A549 (cell line): ENCODE data around the gene EEFSEC. TPM values are rescaled to one million over a fixed set of nuclear protein-coding genes. Genes with fewer than 3 reads are reported as not detected.

Source experiments
- ATAC-seq, 2 experiments: fragments of 200-7000 bp in 1 of 2; fragments of >200 bp in 1 of 2; cut with Nextera tagmentation in 1 of 2; cut with Tn5 transposase in 1 of 2; 3 replicates each; pipeline versions ENCODE4 v1.8.0 to v1.9.1; 2018 to 2020; ENCODE audit warnings: mild to moderate bottlenecking in 1 of 2, moderate library complexity in 1 of 2
- CTCF ChIA-PET: fragments of 300-600 bp; sonication (Branson Sonifier 250); formaldehyde crosslinking; extraction: SDS; loops from one replicate; lab custom pipeline; 2021; ENCODE audit warnings: antibody characterized with exemption, inconsistent platforms; lab: Yijun Ruan, JAX
- POLR2A ChIA-PET: fragments of 350-600 bp; formaldehyde crosslinking; extraction: SDS; loops from one replicate; lab custom pipeline; 2021; ENCODE audit warnings: antibody characterized with exemption, inconsistent platforms; lab: Yijun Ruan, JAX
- DNase-seq, 2 experiments: peaks; one replicate each; pipeline versions ENCODE4 v3.0.0 to v3.0.0-alpha.2; 2011 to 2016; ENCODE audit warnings: low read depth in 1 of 2, low spot score in 1 of 2
- FAIRE-seq: peaks from 2 replicates; lab custom pipeline; 2011; peaks lifted over from hg19 to GRCh38; lab: Jason Lieb, UNC
- H3K27ac ChIP-seq, 2 experiments: fragments of >200 bp; sonication (Bioruptor Twin); formaldehyde crosslinking; 3 replicates each; pipeline ENCODE4 v1.5.1; 2016 to 2017
- H3K4me1 ChIP-seq: fragments of >200 bp; sonication (Bioruptor Twin); formaldehyde crosslinking; 3 replicates; pipeline ENCODE4 v1.6.1; 2016
- H3K4me2 ChIP-seq: fragments of >200 bp; sonication (Bioruptor Twin); formaldehyde crosslinking; 3 replicates; pipeline ENCODE4 v1.6.1; 2016
- H3K4me3 ChIP-seq: fragments of >200 bp; sonication (Bioruptor Twin); formaldehyde crosslinking; 3 replicates; pipeline ENCODE4 v1.5.1; 2016
- H3K9me3 ChIP-seq: fragments of >200 bp; sonication (Bioruptor Twin); formaldehyde crosslinking; 3 replicates; pipeline ENCODE4 v1.6.1; 2016
- BCL3 ChIP-seq: fragments of >200 bp; sonication (Bioruptor Twin); formaldehyde crosslinking; IDR thresholded peaks from 3 replicates; pipeline ENCODE4 v1.6.1; 2016
- CBX2 ChIP-seq: fragments of 200-600 bp; sonication (generic); IDR thresholded peaks from 2 replicates; pipeline ENCODE4 v1.6.1; 2016; ENCODE audit warnings: low read depth, mild to moderate bottlenecking, borderline replicate concordance
- ELK1 ChIP-seq: fragments of 150-350 bp; IDR thresholded peaks from 2 replicates; pipeline ENCODE4 v1.6.1; 2014; ENCODE audit warnings: low read depth, mild to moderate bottlenecking, low read length
- EP300 ChIP-seq, 2 experiments: fragments of >200 bp; sonication (Bioruptor Twin); formaldehyde crosslinking; IDR thresholded peaks; 2 replicates in 1 of 2; 3 replicates in 1 of 2; pipeline ENCODE4 v1.6.1; 2016 to 2017
- ESRRA ChIP-seq: fragments of 150-350 bp; IDR thresholded peaks from 2 replicates; pipeline ENCODE4 v1.6.1; 2014; ENCODE audit warnings: mild to moderate bottlenecking, low read length, borderline replicate concordance
- FOSL2 ChIP-seq, 2 experiments: fragments of 450-650 bp in 1 of 2; fragments of >200 bp in 1 of 2; sonication (Bioruptor Twin) in 1 of 2; formaldehyde crosslinking; IDR thresholded peaks; 2 replicates each; pipeline versions ENCODE4 v1.5.0 to v1.6.1; 2016 to 2020; ENCODE audit warnings: mild to moderate bottlenecking in 1 of 2, moderate library complexity in 1 of 2
- FOXS1 ChIP-seq: fragments of 250-450 bp; sonication (Bioruptor Pico); IDR thresholded peaks from 2 replicates; pipeline ENCODE4 v1.5.0; 2020; ENCODE audit warnings: mild to moderate bottlenecking, moderate library complexity
- HOXA7 ChIP-seq: fragments of 250-450 bp; sonication (Bioruptor Pico); IDR thresholded peaks from 2 replicates; pipeline ENCODE4 v1.5.0; 2020; ENCODE audit warnings: mild to moderate bottlenecking, moderate library complexity
- HOXB13 ChIP-seq: fragments of 250-450 bp; sonication (Bioruptor Pico); IDR thresholded peaks from 2 replicates; pipeline ENCODE4 v1.5.0; 2020; ENCODE audit warnings: low read depth, mild to moderate bottlenecking, moderate library complexity
- HOXB5 ChIP-seq: fragments of 250-450 bp; sonication (Bioruptor Pico); IDR thresholded peaks from 2 replicates; pipeline ENCODE4 v1.5.0; 2020; ENCODE audit warnings: mild to moderate bottlenecking, moderate library complexity
- JUN ChIP-seq, 2 experiments: fragments of >200 bp; sonication (Bioruptor Twin); formaldehyde crosslinking; IDR thresholded peaks; 2 replicates in 1 of 2; 3 replicates in 1 of 2; pipeline ENCODE4 v1.6.1; 2016 to 2017
- KDM1A ChIP-seq: fragments of 200-600 bp; sonication (generic); IDR thresholded peaks from 2 replicates; pipeline ENCODE4 v1.6.1; 2016; ENCODE audit warnings: low read depth, mild to moderate bottlenecking
- PHF8 ChIP-seq: fragments of 200-600 bp; sonication (generic); IDR thresholded peaks from 2 replicates; pipeline ENCODE4 v1.6.1; 2016; ENCODE audit warnings: low read depth, mild to moderate bottlenecking, antibody characterized with exemption, moderate library complexity, borderline replicate concordance
- RAD21 ChIP-seq, 2 experiments: fragments of >200 bp in 1 of 2; sonication (Bioruptor Twin) in 1 of 2; formaldehyde crosslinking in 1 of 2; IDR thresholded peaks in 1 of 2; conservative IDR thresholded peaks in 1 of 2; 2 replicates in 1 of 2; 3 replicates in 1 of 2; pipeline ENCODE4 v1.6.1; 2012 to 2018; ENCODE audit warnings: inconsistent platforms in 1 of 2
- REST ChIP-seq: fragments of 200-600 bp; sonication (generic); IDR thresholded peaks from 2 replicates; pipeline ENCODE4 v1.6.1; 2016; ENCODE audit warnings: antibody characterized with exemption, mild to moderate bottlenecking, moderate library complexity
- RFX5 ChIP-seq: fragments of 450-650 bp; IDR thresholded peaks from 2 replicates; pipeline ENCODE4 v1.7.1; 2014; ENCODE audit warnings: antibody characterized with exemption, mild to moderate bottlenecking, moderate library complexity
- RNF2 ChIP-seq: fragments of 200-600 bp; sonication (generic); IDR thresholded peaks from 2 replicates; pipeline ENCODE4 v1.6.1; 2016; ENCODE audit warnings: low read depth, mild to moderate bottlenecking, antibody characterized with exemption, moderate library complexity, borderline replicate concordance
- TFCP2L1 ChIP-seq: fragments of 250-450 bp; sonication (Bioruptor Pico); IDR thresholded peaks from 2 replicates; pipeline ENCODE4 v1.5.0; 2021; ENCODE audit warnings: mild to moderate bottlenecking
- USF2 ChIP-seq: fragments of 450-650 bp; IDR thresholded peaks from 2 replicates; pipeline ENCODE4 v1.6.1; 2014; ENCODE audit warnings: antibody characterized with exemption
- WGBS: methylation state at CpG from one replicate; pipeline ENCODE4 v1.1.6; 2017; ENCODE audit errors: missing lambda C conversion rate; 5-methylcytosine and 5-hydroxymethylcytosine counted together
- polyA plus RNA-seq, 4 experiments: library from polyadenylated mRNA; depleted of rRNA in 3 of 4; stranded (reverse); fragments of >200 nt; fragmentation: RNase III in 1 of 4; extraction: RNeasy Plus Mini Kit Qiagen cat#74134 plus additional on column Dnase treatment in 1 of 4; gene quantifications; 2 replicates in 3 of 4; 3 replicates in 1 of 4; pipeline ENCODE4 v1.2.3, GENCODE V29; 2011 to 2017

EEFSEC gene
- polyA plus RNA-seq, 2 of the 4 experiments (the other 2 are of a cell fraction), result 6.9 to 7.3 TPM

- CTCF ChIA-PET, result interaction anchor here (0.8 kb wide), 1 partner anchor 19 kb away, joined by 3 read pairs; no protein-coding TSS in a partner anchor
- 100% methylated on average over 3 of the region's 7 CpGs for WGBS
- no peak for DNase-seq
- POLR2A ChIA-PET, result no interaction called here
- no peak overlapping the region for H3K4me3 ChIP-seq
- H3K4me2 ChIP-seq, result no peak overlapping the region
- TF ChIP-seq JUN (IDR thresholded peaks at IDR 0.05) (no peak), BCL3 (no peak), FOSL2 (IDR thresholded peaks at IDR 0.05) (no peak), FOSL2 (CRISPR knock-in tag; IDR thresholded peaks at IDR 0.05) (no peak), RAD21 (conservative IDR thresholded peaks at IDR 0.05 in 1 of 2, IDR thresholded peaks at IDR 0.05 in 1 of 2) (no peak)
- no peaks in the 10 kb centered on the region for H3K9me3 ChIP-seq
- no peak for ATAC-seq
- H3K27ac ChIP-seq, result no peak overlapping the region
- no peak for FAIRE-seq
- H3K4me1 ChIP-seq, result no peaks in the 10 kb centered on the region
These were observed 254.0 kb downstream of the EEFSEC start for GRCh38 chr3:128407247-128407646.

- Histone ChIP-seq H3K27ac (no peak overlapping the region), H3K4me2 (no peak overlapping the region), H3K4me3 (no peak overlapping the region), H3K4me1 (no peaks in the 10 kb centered on the region), H3K9me3 (no peaks in the 10 kb centered on the region)
- ChIA-PET POLR2A (no interaction called here), CTCF (interaction anchor here (1.7 kb wide), 1 partner anchor 39 kb away, joined by 3 read pairs; no protein-coding TSS in a partner anchor)
- FAIRE-seq (no peak), DNase-seq (no peak), ATAC-seq (peak in 1 of 2 experiments; percentile 13; a peak in 1 of 6 replicates)
- 87% methylated on average over 13 of the region's 19 CpGs for WGBS
- TF ChIP-seq RFX5 (no peak), PHF8 (no peak), HOXA7 (CRISPR knock-in tag) (no peak), EP300 (IDR thresholded peaks at IDR 0.05) (no peak), KDM1A (no peak), ELK1 (no peak), FOXS1 (CRISPR knock-in tag) (no peak), RNF2 (no peak), REST (no peak), CBX2 (no peak), HOXB5 (CRISPR knock-in tag) (no peak), JUN (IDR thresholded peaks at IDR 0.05) (no peak), USF2 (no peak), TFCP2L1 (no peak), HOXB13 (CRISPR knock-in tag) (no peak), ESRRA (no peak)
These were observed 254.9 kb downstream of the EEFSEC start for GRCh38 chr3:128408012-128408692.
